GM18951 (cell line): Measurements from ENCODE around the gene ABCA1.
"Not testable (repeated sequence)": the region's sequence is repeated elsewhere in the genome, so short reads cannot be mapped to it uniquely, and the experiment has no call there.

Experiments used
- POLR2A ChIP-seq: IDR thresholded peaks from 4 replicates; pipeline ENCODE4 v1.6.1; 2011; ENCODE audit warnings: mild to moderate bottlenecking; ENCODE audit not compliant: insufficient read length, insufficient read depth; ENCODE audit errors: extremely low read depth
- in situ Hi-C: fragments of 300-500 bp; cut with MboI; formaldehyde crosslinking; loops from one replicate; pipeline ENCODE4 v1.12.0; 2022; ENCODE audit warnings: low sequenced_read_pairs, mixed read lengths, inconsistent platforms; ENCODE audit not compliant: unreplicated experiment

The ABCA1 gene

DNA sequence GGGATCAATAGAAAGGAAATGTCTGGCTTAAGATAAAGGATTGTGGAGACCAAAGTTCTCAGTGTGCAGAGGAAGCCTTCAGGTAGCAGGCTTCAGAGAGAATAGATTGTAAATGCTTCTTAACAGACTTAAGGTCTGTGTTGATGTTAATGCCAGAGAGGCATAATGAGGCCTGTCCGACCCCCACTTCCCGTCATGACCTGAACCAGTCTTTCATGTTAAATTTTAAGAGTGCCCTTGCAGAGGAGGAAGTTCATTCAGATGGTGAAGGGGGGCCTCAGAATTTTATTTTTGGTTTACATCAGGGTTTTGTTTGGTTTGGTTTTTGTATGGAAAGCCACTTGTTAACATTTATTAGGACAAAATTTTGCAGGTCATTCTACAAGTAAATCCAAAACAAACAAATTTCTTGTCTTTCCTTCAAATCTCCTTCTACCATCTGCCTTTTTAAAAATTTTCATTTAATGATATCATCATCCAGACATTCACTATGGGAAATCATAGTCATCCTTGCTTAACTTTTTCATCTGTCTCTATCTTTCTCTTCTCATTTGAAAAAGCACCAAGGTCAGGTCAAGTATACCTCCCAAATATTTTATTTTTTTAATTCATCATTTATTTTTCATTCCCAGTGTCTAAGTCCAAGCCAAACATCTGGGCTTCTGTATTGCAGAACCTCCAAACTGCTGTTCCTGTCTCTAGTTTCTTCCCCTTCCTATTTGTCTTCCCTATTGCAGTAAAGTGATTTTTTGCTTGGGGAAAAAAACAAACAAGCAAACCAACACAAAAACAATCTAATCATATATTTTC is 6.9 kb upstream of the ABCA1 start:
- TF ChIP-seq POLR2A, result no peak
- in situ Hi-C loops, result no loop called here

DNA sequence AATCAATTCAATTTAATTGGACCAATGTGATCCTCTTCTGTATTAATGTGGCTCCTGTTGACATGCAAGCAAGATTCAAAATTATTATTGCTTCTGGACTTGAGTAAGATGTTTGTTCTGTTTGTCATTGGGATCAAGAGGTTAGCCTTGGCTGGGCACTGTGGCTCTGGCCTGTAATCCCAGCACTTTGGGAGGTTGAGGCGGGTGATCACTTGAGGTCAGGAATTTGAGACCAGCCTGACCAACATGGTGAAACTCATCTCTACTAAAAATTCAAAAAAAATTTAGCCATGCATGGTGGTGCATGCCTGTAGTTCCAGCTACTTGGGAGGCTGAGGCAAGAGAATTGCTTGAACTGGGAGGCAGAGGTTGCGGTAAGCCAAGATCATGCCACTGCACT is 5.1 kb upstream of the ABCA1 start:
- in situ Hi-C loops, result not testable (repeated sequence)

DNA sequence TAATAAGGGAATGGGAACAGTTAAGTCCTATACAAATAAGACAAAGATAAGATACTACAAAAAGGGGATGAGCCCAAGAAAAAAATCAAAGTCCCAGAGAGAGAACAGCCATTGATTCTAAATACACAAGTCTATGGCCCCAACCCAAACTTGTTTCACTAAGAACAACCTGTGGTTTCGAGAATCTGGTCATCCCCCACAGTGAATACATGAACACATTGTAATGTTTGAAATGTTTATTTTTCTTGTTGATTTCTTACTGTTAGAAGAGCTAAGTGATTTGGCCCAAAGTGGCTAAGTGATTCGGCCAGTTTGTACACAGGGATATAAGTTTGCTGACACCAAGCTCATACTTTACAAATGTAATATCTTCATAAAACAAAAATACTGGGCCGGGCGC is 3.3 kb upstream of the ABCA1 start:
- TF ChIP-seq POLR2A, result no peak
- in situ Hi-C loops, result no loop called here

DNA sequence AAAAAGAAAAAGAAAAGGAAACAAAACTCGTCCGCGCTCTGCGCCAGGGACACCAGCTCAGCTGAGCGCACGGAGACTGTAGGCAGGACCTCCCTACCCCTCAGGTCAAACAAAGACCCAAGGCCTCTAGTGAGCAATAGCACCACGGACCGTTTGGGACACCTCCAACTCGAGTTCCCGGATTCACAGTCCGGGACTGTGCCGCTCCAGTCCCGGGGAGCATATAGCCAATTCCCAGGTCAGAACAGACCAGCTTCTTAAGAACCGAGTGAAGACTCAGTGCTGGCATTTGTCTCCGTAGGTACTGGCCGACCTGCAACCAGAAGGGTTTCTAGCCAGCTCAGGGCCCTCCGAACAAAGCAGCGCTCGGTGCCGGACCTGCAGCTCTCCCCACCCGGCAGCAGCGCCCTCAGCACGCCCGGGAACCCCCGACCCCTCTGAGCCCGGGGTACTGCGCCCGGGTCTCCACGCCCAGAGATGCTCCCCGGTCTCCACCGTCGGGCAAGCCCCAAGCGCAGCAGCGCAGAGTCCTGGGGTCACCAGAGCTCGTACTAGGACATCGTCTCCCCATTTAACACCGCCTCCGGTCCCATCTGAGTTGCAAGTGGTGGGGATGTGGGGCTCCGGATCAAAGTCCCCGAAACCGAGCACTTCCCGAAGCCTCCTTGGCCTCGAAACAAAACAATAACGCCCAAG is 591 bp downstream of the ABCA1 start:
- in situ Hi-C loops, result no loop called here
- TF ChIP-seq POLR2A, result no peak

DNA sequence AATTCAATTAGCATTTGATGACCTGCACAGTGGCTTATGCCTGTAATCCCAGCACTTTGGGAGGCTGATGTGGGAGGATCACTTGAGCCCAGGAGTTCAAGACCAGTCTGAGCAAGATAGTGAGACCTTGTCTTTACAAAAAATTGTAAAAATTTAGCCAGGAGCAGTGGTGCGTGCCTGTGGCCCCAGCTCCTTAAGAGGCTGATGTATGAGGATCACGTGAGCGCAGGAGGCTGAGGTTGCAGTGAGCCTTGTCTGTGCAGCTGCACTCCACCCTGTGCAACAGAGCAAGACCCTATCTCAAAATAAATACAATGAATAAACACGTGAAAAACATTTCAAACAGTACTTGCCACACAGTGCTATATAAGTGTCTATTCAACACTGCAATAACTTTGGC is 4.2 kb downstream of the ABCA1 start:
- TF ChIP-seq POLR2A, result no peak
- in situ Hi-C loops, result no loop called here

DNA sequence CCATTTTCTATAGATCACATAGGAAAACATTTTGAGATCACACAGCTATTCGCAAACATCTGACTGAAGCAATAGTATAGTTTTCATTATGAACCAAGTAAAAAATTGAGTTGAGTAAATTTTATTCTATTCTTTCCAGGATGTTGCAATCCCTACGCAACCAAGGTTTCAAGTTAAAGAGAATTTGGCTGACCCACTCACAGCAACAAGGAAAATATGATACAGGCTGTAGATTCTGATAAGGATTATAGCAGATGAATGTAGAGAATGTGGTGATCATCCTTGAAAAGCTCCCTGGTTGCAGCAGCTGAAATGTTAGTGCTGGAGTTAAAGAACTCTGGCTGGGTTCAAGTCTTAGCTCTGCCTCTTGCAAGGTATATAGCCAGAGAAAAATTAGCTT is 4.7 kb downstream of the ABCA1 start:
- in situ Hi-C loops, result no loop called here
- TF ChIP-seq POLR2A, result no peak

DNA sequence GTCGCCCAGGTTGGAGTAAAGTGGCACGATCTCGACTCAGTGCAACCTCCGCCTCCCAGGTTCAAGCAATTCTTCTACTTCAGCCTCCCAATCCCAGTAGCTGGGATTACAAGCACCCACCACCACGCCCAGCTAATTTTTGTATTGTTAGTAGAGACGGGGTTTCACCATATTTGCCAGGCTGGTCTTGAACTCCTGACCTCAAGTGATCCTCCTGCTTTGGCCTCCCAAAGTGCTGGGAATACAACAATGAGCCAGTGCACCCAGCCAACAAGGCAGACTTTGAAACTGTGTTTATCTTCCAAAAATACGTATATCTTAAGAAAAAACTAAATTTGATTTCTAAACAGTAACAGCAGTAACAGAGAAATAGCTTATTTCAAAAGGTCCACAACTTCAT is 5.2 kb downstream of the ABCA1 start:
- in situ Hi-C loops, result not testable (repeated sequence)

DNA sequence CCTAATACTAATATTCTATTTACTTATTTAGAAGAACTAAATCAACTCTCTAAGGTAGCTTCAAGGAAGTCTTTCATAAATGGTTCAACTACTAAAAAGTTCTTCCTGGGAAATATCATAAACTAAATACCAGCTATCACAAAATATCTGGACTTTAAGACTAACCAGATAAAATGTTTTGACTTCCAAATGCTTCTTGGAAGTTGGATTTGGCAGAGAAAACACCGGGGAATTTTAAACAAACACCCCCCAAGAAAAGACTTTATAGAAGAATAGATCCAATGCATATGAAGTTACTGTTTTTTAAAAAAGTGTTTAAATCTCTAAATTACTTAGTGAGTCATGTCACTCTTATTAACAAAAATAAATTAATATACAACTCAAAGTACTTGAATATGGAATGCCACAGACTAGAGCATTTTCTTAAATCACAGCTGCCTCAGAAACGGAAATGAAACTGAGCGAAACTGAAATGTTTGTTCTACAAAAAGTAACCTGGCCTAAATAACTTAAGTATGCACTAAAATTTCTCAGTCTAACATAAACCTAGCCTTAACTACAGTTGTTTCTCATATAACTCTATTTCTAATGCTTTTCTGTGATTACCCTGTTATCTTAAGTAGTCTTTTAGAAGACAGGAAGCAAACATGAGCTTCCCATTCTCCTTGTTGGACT is 6.8 kb downstream of the ABCA1 start:
- in situ Hi-C loops, result no loop called here
- no peak for TF ChIP-seq POLR2A

DNA sequence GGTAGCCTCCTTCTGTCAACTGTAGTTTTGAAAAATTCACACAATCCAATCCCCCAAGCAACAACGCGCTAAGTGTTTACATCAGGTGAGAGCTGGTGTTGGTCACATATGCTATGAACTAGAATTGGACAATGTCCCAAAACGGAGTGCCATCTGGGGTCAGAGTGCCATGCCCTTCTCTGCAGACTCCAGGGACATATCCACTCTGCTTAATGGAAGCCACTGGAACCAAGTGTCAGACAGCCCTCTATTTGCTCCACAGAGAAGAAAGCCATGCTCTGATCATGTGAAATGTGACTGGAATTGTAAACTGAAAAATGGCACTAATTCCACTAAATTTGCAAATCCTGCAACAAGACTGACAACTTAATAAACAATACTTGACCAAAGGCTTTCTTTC is 12.2 kb downstream of the ABCA1 start:
- in situ Hi-C loops, result no loop called here
- no peak for TF ChIP-seq POLR2A

DNA sequence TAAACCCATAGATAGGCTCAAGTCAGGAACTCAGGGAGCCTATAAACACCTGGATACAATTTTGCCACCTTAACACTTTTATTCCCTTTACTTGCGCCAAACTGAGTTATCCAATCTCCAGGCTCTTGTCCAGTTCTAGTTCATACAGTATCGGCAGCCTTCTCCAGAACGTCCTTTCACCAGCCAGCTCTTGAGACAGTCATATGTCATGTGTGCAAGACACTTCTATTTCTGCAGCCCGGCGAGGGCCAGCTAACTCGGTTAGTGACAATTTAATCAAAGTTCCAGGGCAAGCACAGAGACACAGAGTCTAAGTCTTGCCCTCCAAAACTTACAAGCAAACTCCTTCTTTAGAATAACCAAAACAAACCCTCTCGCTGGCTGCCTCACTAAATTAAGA is 12.9 kb downstream of the ABCA1 start:
- no peak for TF ChIP-seq POLR2A
- in situ Hi-C loops, result no loop called here

DNA sequence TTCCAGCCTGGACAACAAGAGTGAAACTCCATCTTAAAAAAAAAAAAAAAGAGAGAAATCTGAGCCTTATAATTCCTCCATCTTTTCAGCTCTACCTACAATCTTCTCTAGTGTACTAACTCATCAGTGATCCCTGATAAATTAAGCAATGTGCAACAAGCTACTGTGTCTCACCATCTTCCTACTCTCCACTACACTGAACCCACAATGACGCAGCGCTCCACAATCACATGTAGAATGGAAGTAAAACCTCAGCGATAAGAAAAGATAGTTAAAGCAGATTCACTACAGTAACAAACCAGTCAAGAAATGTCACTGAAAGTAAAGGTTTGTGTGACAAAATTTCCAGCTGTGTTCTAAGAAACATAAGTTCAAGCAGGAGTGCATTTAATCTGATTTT is 13.5 kb downstream of the ABCA1 start:
- in situ Hi-C loops, result no loop called here
- no peak for TF ChIP-seq POLR2A

DNA sequence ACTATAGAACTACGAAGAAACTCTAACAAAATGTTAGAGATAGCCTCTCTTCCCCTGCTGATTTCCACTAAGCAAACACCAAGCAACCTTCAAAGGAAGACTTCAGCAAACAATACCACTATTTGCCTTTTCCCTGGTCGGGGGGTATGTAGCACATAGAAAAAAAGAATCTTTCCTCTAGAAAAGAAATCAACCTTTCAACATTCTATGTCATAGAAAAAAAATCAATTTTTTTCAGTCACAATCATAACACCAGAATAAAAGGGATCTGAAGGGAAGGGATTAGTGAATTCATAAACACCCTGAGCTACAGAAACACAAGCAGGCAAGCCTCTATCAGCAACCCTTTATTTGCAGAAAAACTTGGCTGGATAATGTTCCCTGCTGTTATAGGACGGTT is 15.3 kb downstream of the ABCA1 start:
- TF ChIP-seq POLR2A, result no peak
- in situ Hi-C loops, result no loop called here

DNA sequence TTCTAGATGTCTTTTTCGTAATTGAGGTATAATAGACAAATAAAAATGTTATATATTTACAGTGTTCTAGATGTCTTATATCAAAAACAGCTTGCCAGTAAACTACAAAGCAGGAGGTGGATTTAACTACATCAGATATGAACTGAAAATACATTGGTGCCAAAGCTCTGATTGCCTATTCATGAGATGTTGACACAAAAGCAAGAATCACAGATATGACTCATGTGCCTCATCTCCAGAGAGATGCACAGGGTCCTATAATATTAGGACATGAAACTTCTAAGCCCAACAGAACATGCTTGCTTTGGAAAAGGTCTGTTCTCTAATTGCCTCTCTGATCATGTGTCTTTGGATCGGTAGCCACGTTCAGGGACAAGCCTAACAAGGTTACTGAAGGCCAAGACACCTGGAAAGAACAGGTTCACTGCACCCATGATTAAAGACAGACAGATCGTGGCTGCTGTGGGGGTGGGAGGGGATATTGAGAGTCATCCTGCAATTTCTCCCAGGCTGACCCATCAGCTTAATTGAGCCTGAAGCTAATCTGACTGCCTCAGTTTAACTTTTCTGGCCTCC is 16.8 kb downstream of the ABCA1 start:
- in situ Hi-C loops, result no loop called here
- no peak for TF ChIP-seq POLR2A
